Hepatocyte (in vitro differentiated cells): ENCODE measurements around the gene TMEM204. TPM values are rescaled to one million over a fixed set of nuclear protein-coding genes. Genes with fewer than 3 reads are reported as not detected.

Source experiments
- DNase-seq: peaks from one replicate; pipeline ENCODE4 v3.0.0-alpha.2; 2016; ENCODE audit warnings: low spot score
- H2AFZ ChIP-seq: fragments of 200-600 bp; sonication (generic); 2 replicates; pipeline ENCODE4 v1.6.0; 2016; ENCODE audit warnings: antibody characterized with exemption, mild to moderate bottlenecking
- H3K27ac ChIP-seq: fragments of 200-600 bp; sonication (generic); 2 replicates; pipeline ENCODE4 v1.5.1; 2016; ENCODE audit warnings: mild to moderate bottlenecking
- H3K27me3 ChIP-seq: fragments of 200-600 bp; sonication (generic); 2 replicates; pipeline ENCODE4 v1.6.1; 2016
- H3K36me3 ChIP-seq: fragments of 200-600 bp; sonication (generic); replicated peaks from 2 replicates; pipeline ENCODE4 v1.5.1; 2016; ENCODE audit warnings: low read depth; ENCODE audit not compliant: insufficient read depth
- H3K4me1 ChIP-seq: fragments of 200-600 bp; sonication (generic); 2 replicates; pipeline ENCODE4 v1.5.1; 2016; ENCODE audit warnings: mild to moderate bottlenecking, moderate library complexity; ENCODE audit not compliant: insufficient read depth
- H3K4me2 ChIP-seq: fragments of 200-600 bp; sonication (generic); 2 replicates; pipeline ENCODE4 v1.6.0; 2016
- H3K4me3 ChIP-seq: fragments of 200-600 bp; sonication (generic); 2 replicates; pipeline ENCODE4 v1.5.1; 2016; ENCODE audit warnings: mild to moderate bottlenecking
- H3K79me2 ChIP-seq: fragments of 200-600 bp; sonication (generic); 2 replicates; pipeline ENCODE4 v1.6.0; 2017; ENCODE audit warnings: mild to moderate bottlenecking
- H3K9me2 ChIP-seq: fragments of 200-600 bp; sonication (generic); replicated peaks from 2 replicates; pipeline ENCODE4 v1.6.0; 2017; ENCODE audit warnings: mild to moderate bottlenecking; ENCODE audit not compliant: insufficient read depth
- H3K9me3 ChIP-seq: fragments of 200-600 bp; sonication (generic); 2 replicates; pipeline ENCODE4 v1.5.1; 2016; ENCODE audit warnings: low read depth, mild to moderate bottlenecking
- H4K20me1 ChIP-seq: fragments of 200-600 bp; sonication (generic); 2 replicates; pipeline ENCODE4 v1.6.0; 2016; ENCODE audit warnings: mild to moderate bottlenecking; ENCODE audit not compliant: insufficient read depth, poor library complexity, severe bottlenecking
- EZH2 ChIP-seq: fragments of 200-600 bp; sonication (generic); IDR thresholded peaks from 2 replicates; pipeline ENCODE4 v1.6.1; 2016; ENCODE audit warnings: antibody characterized with exemption, mild to moderate bottlenecking, borderline replicate concordance
- EZH2phosphoT487 ChIP-seq: fragments of 200-600 bp; sonication (generic); IDR thresholded peaks from one replicate; pipeline ENCODE4 v1.6.1; 2018; ENCODE audit warnings: antibody characterized with exemption, mild to moderate bottlenecking, low read depth, moderate library complexity; ENCODE audit not compliant: unreplicated experiment, severe bottlenecking
- WGBS: methylation state at CpG from one replicate; pipeline ENCODE4 v1.1.6; 2016; ENCODE audit warnings: low lambda C conversion rate; ENCODE audit errors: missing lambda C conversion rate; 5-methylcytosine and 5-hydroxymethylcytosine counted together
- polyA plus RNA-seq: library from polyadenylated mRNA; unstranded; fragments of >200 nt; fragmentation: Nextera tagmentation; extraction: Ambion mirVana; gene quantifications from 2 replicates; pipeline ENCODE4 v1.2.1, GENCODE V29; 2016
- total RNA-seq: library from RNA; depleted of rRNA; stranded (reverse); fragments of >200 nt; gene quantifications from 2 replicates; pipeline ENCODE4 v1.2.3, GENCODE V29; 2014
- TF ChIP-seq, protein P1 (sequence below): fragments of 200-600 bp; sonication (generic); IDR thresholded peaks from 2 replicates; pipeline ENCODE4 v1.5.1; 2016; ENCODE audit warnings: antibody characterized with exemption, mild to moderate bottlenecking; ENCODE audit not compliant: poor library complexity

TMEM204 gene
- total and polyA plus RNA-seq, 2 experiments from 2014 or later, result 2.7 to 5.4 TPM

DNA sequence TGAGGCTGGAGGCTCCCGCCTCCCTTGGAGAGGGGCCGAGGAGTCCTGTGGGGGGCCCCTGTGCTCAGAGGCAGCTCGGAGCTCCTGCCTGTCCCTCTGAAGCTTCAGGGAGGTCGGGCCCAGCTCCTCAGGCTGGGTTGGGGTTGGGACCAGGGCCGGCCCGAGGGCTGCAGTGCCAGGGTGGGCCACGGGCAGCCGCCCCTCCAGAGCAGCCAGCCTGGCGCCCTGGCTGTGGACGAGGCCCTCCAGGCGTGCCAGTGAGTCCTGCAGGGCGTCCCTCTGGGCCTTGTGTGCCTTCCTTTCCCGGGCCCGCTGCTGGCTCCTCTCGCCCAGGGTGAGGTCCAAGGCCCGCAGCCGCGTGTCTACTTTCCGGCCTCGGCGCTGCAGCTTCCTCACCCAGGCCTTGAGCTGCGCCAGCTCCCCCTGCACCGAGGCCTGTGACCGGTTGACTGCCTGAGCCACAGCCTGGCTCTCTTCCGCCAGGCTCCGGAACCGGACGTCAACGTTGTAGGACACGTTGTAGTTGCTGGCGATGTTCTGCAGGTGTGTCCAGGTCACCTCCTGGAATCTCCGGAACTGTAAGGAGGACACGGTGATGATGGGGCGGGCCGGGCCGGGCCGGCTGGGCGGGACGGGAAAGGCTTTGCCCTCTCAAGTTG is 45.9 kb upstream of the TMEM204 start:
- DNase-seq, result no peak

DNA sequence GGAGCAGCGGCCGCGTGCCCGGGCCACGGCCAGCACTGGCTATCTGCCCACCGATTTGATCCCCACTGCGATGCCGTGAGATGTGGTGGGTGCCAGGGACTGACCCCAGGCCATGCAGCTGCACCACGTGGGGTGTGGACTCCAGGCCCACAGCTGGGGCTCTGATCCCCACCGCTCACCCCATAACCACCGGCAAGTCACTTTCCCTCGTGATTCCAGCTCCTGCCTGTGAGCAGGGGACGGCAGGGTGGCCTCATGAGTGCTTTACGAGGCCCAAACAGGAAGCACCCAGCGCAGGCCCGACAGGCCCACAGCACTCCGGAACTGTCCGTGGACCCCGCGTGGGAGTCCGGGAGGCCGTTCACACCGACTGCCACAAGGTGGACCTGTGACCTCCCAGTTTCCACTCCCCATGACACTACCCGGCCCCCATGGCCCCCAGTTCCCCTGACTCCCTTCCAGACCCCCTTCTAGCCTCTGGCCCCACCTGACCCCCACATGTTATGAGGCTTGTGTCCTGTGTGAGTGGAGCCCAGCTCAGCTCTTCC is 45.3 kb upstream of the TMEM204 start:
- Histone ChIP-seq H4K20me1 (no peaks in the 10 kb centered on the region), H3K79me2 (no peaks in the 10 kb centered on the region), H3K4me1 (peaks cover 5% of the 10 kb centered on the region), H3K27me3 (no peaks in the 10 kb centered on the region), H3K4me3 (no peak overlapping the region), H3K4me2 (no peak overlapping the region), H2AFZ (no peak overlapping the region), H3K9me3 (no peaks in the 10 kb centered on the region), H3K36me3 (no peaks in the 10 kb centered on the region), H3K9me2 (no peaks in the 10 kb centered on the region), H3K27ac (no peak overlapping the region)
- DNase-seq, result no peak
- no peak for TF ChIP-seq EZH2phosphoT487
- no peak for TF ChIP-seq EZH2
- TF ChIP-seq, protein P1, sequence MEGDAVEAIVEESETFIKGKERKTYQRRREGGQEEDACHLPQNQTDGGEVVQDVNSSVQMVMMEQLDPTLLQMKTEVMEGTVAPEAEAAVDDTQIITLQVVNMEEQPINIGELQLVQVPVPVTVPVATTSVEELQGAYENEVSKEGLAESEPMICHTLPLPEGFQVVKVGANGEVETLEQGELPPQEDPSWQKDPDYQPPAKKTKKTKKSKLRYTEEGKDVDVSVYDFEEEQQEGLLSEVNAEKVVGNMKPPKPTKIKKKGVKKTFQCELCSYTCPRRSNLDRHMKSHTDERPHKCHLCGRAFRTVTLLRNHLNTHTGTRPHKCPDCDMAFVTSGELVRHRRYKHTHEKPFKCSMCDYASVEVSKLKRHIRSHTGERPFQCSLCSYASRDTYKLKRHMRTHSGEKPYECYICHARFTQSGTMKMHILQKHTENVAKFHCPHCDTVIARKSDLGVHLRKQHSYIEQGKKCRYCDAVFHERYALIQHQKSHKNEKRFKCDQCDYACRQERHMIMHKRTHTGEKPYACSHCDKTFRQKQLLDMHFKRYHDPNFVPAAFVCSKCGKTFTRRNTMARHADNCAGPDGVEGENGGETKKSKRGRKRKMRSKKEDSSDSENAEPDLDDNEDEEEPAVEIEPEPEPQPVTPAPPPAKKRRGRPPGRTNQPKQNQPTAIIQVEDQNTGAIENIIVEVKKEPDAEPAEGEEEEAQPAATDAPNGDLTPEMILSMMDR, result no peak
- 91% methylated on average over 21 of the region's 24 CpGs for whole genome bisulfite sequencing

More for the DNA sequence above, 45.9 kb upstream of the TMEM204 start:
- Histone ChIP-seq H3K36me3 (no peaks in the 10 kb centered on the region), H2AFZ (no peak overlapping the region), H3K4me3 (no peak overlapping the region), H3K9me2 (no peaks in the 10 kb centered on the region), H3K4me1 (peaks cover under 1% of the 10 kb centered on the region), H3K4me2 (no peak overlapping the region), H3K79me2 (no peaks in the 10 kb centered on the region), H3K9me3 (no peaks in the 10 kb centered on the region), H3K27me3 (no peaks in the 10 kb centered on the region), H4K20me1 (no peaks in the 10 kb centered on the region), H3K27ac (no peak overlapping the region)
- TF ChIP-seq EZH2phosphoT487 (no peak), EZH2 (no peak)
- TF ChIP-seq, protein P1, result no peak
- 95% methylated on average over 29 of the region's 39 CpGs for WGBS

DNA sequence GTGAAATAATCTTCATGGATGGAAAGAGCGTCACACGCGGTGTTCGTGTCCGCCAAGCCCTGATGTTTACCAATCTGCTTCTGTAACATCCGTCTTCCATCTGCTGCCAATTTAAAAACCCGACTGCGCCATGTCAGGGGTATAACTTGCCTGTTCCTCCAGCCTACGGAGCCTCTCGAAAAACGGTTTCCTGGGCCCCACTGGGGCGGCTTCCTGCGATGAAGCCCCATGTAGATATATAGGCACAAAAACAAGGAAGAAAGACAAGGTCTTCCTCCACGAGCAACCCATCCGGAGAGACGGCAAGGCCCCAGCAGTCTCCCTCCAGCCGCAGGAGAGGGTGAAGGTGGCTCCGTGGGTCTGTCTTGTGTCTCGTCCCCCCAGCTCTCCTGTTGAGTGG is 44.8 kb upstream of the TMEM204 start, which contains the start of gene PTX4:
PTX4 (minus strand) TSS at position 326 of the 400 bp plus-strand sequence; CDS start at position 291, 35 bp downstream.
- peaks cover 2% of the 10 kb centered on the region for H3K79me2 ChIP-seq
- no peak within 1 kb of the TSS for H3K27ac ChIP-seq
- H3K4me1 ChIP-seq, result peaks cover 5% of the 10 kb centered on the region
- no peaks in the 10 kb centered on the region for H3K9me2 ChIP-seq
- H3K27me3 ChIP-seq, result no peaks in the 10 kb centered on the region
- H3K4me2 ChIP-seq, result no peak within 1 kb of the TSS
- no peaks in the 10 kb centered on the region for H4K20me1 ChIP-seq
- no peak for TF ChIP-seq EZH2
- TF ChIP-seq, protein P1, result no peak
- no peak for TF ChIP-seq EZH2phosphoT487
- WGBS, result 91% methylated on average over 19 of the region's 19 CpGs
- H3K9me3 ChIP-seq, result no peaks in the 10 kb centered on the region
- no peaks in the 10 kb centered on the region for H3K36me3 ChIP-seq
- H2AFZ ChIP-seq, result no peak within 1 kb of the TSS
- DNase-seq, result no peak
- no peak within 1 kb of the TSS for H3K4me3 ChIP-seq
